ENCODE measurements around the gene PKD2L2.

The PKD2L2 gene

DNA sequence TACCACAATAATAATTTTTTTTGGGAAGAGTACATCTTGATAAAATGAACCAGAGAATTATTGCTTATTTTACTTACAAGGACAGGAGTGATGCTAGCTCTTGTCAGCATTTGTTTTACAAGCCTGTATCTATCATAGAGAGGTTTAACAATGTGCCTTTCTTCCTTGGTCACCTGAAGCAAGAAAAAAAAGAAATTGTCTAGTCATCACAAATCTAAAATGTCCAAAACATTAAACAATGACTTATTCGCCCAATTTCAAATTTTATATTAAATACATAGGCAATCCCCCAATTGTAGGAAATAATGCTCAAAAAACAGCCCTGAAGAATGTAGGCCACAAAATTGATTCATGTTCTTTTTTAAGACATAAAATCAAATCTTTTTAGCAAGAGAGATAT, 56.6 kb downstream of the PKD2L2 start:
- H3K27ac ChIP-seq (ENCODE audit: low read length) = no peak overlapping the region
- H3K9ac ChIP-seq (ENCODE audit: low read depth, low read length) = no peak overlapping the region
- no peaks in the 10 kb centered on the region for H3K9me3 ChIP-seq (ENCODE audit: insufficient read depth, low read length, severe bottlenecking)
- no peaks in the 10 kb centered on the region for H3K79me2 ChIP-seq (ENCODE audit: insufficient read depth, low read length)
- peaks cover 98% of the 10 kb centered on the region for H3K36me3 ChIP-seq (ENCODE audit: insufficient read depth, low read length)
- H3K4me3 ChIP-seq (ENCODE audit: low read depth in 1 of 2, low read length in 2 of 2) = no peak overlapping the region
- no peaks in the 10 kb centered on the region for H3K4me1 ChIP-seq (ENCODE audit: insufficient read depth, low read length)
- H2AFZ ChIP-seq (ENCODE audit: low read depth, low read length) = no peak overlapping the region
- DNase-seq (no peak), ATAC-seq (ENCODE audit: insufficient read depth, low read depth) (no peak)
- no peaks in the 10 kb centered on the region for H4K20me1 ChIP-seq (ENCODE audit: insufficient read depth, low read length)
- no peaks in the 10 kb centered on the region for H3K27me3 ChIP-seq (ENCODE audit: insufficient read depth, low read length, poor library complexity)
- H3K4me2 ChIP-seq (ENCODE audit: insufficient read depth, low read length) = no peak overlapping the region
- TF ChIP-seq, protein P1, sequence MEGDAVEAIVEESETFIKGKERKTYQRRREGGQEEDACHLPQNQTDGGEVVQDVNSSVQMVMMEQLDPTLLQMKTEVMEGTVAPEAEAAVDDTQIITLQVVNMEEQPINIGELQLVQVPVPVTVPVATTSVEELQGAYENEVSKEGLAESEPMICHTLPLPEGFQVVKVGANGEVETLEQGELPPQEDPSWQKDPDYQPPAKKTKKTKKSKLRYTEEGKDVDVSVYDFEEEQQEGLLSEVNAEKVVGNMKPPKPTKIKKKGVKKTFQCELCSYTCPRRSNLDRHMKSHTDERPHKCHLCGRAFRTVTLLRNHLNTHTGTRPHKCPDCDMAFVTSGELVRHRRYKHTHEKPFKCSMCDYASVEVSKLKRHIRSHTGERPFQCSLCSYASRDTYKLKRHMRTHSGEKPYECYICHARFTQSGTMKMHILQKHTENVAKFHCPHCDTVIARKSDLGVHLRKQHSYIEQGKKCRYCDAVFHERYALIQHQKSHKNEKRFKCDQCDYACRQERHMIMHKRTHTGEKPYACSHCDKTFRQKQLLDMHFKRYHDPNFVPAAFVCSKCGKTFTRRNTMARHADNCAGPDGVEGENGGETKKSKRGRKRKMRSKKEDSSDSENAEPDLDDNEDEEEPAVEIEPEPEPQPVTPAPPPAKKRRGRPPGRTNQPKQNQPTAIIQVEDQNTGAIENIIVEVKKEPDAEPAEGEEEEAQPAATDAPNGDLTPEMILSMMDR (IDR thresholded peaks at IDR 0.05; ENCODE audit: borderline replicate concordance, extremely low read depth, low read length, poor library complexity, severe bottlenecking) = no peak
- TF ChIP-seq EZH2 (IDR thresholded peaks at IDR 0.05; ENCODE audit: borderline replicate concordance, low read depth, low read length, severe bottlenecking) = no peak

- Histone ChIP-seq H3K4me3 (ENCODE audit: low read depth in 1 of 2, low read length in 2 of 2) (no peak overlapping the region), H2AFZ (ENCODE audit: low read depth, low read length) (no peak overlapping the region), H3K36me3 (ENCODE audit: insufficient read depth, low read length) (peaks cover 85% of the 10 kb centered on the region), H3K79me2 (ENCODE audit: insufficient read depth, low read length) (no peaks in the 10 kb centered on the region), H3K9ac (ENCODE audit: low read depth, low read length) (no peak overlapping the region), H3K4me1 (ENCODE audit: insufficient read depth, low read length) (no peaks in the 10 kb centered on the region), H3K27ac (ENCODE audit: low read length) (no peak overlapping the region), H3K27me3 (ENCODE audit: insufficient read depth, low read length, poor library complexity) (no peaks in the 10 kb centered on the region), H3K9me3 (ENCODE audit: insufficient read depth, low read length, severe bottlenecking) (no peaks in the 10 kb centered on the region), H3K4me2 (ENCODE audit: insufficient read depth, low read length) (no peak overlapping the region), H4K20me1 (ENCODE audit: insufficient read depth, low read length) (no peaks in the 10 kb centered on the region)
- TF ChIP-seq, protein P1 (IDR thresholded peaks at IDR 0.05; ENCODE audit: borderline replicate concordance, extremely low read depth, low read length, poor library complexity, severe bottlenecking) = no peak
- TF ChIP-seq EZH2 (IDR thresholded peaks at IDR 0.05; ENCODE audit: borderline replicate concordance, low read depth, low read length, severe bottlenecking) = no peak
- ATAC-seq (ENCODE audit: insufficient read depth, low read depth) (no peak), DNase-seq (no peak)
Observed at GRCh38 chr5:137954131-137954879, 65.0 kb downstream of the PKD2L2 start.

DNA sequence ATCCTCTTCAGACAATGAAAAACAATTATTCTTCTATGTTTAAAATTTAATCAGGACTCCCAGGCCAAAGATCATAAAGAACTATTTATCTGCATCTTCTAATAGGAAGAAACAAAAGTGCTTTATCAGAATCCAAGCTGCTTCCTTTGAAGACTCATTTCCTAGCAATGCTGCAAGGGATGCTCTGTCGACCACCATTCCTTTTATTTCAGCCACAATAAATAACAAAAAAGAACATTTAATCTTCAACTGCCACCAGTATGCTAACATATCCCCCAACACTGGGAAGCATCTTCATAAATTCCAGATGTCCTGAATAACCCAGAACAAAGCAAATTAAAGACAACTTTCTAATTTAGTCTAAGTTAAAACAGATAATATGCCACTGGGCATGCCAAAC, 68.7 kb downstream of the PKD2L2 start:
- H3K9ac ChIP-seq (ENCODE audit: low read depth, low read length) = no peak overlapping the region
- ATAC-seq (ENCODE audit: insufficient read depth, low read depth) (no peak), DNase-seq (no peak)
- no peak overlapping the region for H2AFZ ChIP-seq (ENCODE audit: low read depth, low read length)
- TF ChIP-seq EZH2 (IDR thresholded peaks at IDR 0.05; ENCODE audit: borderline replicate concordance, low read depth, low read length, severe bottlenecking) = no peak
- TF ChIP-seq, protein P1 (IDR thresholded peaks at IDR 0.05; ENCODE audit: borderline replicate concordance, extremely low read depth, low read length, poor library complexity, severe bottlenecking) = no peak
- H3K36me3 ChIP-seq (ENCODE audit: insufficient read depth, low read length) = peaks cover 83% of the 10 kb centered on the region
- H3K4me2 ChIP-seq (ENCODE audit: insufficient read depth, low read length) = no peak overlapping the region
- no peaks in the 10 kb centered on the region for H3K27me3 ChIP-seq (ENCODE audit: insufficient read depth, low read length, poor library complexity)
- no peaks in the 10 kb centered on the region for H3K4me1 ChIP-seq (ENCODE audit: insufficient read depth, low read length)
- H4K20me1 ChIP-seq (ENCODE audit: insufficient read depth, low read length) = no peaks in the 10 kb centered on the region
- H3K79me2 ChIP-seq (ENCODE audit: insufficient read depth, low read length) = no peaks in the 10 kb centered on the region
- H3K4me3 ChIP-seq (ENCODE audit: low read depth in 1 of 2, low read length in 2 of 2) = no peak overlapping the region
- H3K27ac ChIP-seq (ENCODE audit: low read length) = no peak overlapping the region
- H3K9me3 ChIP-seq (ENCODE audit: insufficient read depth, low read length, severe bottlenecking) = no peaks in the 10 kb centered on the region
